GM21515 (cell line): ENCODE data around the gene TP53INP2.
"Not testable (repeated sequence)": the region's sequence is repeated elsewhere in the genome, so short reads cannot be mapped to it uniquely, and the experiment has no call there.

Experiments
- ATAC-seq: cut with Tn5 transposase; IDR thresholded peaks from one replicate; pipeline ENCODE4 v1.9.1; 2021; ENCODE audit not compliant: unreplicated experiment

TP53INP2 gene

DNA sequence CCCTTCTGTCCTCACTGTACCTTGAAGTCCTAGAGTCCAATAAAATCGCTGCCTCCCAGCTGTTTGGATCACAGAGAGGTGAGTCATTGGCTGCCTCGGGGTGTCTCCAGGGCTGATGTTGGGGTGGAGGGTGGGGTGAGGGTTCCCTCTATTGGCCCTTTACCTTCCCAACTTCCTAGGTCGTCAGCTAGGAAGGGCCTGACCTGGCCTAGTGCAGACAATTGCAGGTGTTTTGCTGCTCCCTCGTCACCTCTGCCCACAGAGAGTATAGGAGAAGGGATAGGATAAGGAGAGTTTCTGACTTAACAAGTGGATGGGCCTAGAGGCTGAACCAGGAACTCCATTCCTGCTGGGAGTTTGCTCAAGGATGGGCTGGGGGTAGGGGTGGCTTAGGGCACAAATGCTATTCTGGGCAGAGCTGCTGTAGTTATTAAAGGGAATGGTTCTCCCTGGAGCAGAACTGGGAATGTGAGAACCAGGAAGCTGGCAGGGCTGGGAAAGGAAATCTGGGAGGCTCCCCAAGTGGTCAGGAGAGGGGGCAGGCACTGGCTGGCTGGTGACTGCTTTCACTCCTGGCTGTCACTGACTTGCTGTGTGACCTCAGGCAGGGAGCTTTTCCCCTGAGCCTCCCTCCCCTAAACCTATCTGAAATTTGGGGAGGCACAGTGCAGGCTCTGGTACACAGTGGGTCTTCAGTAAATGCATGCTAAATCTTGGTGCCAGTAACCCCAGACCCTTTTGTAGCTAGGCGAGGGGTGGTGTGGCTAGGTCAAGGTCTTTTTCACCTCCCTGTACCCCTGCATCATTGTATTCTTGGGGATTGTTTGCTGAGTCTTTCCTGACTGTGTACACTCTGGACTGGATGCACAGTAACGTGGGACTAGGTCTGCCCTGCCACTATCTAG, 1.5 kb downstream of the TP53INP2 start:
- no peak for ATAC-seq

DNA sequence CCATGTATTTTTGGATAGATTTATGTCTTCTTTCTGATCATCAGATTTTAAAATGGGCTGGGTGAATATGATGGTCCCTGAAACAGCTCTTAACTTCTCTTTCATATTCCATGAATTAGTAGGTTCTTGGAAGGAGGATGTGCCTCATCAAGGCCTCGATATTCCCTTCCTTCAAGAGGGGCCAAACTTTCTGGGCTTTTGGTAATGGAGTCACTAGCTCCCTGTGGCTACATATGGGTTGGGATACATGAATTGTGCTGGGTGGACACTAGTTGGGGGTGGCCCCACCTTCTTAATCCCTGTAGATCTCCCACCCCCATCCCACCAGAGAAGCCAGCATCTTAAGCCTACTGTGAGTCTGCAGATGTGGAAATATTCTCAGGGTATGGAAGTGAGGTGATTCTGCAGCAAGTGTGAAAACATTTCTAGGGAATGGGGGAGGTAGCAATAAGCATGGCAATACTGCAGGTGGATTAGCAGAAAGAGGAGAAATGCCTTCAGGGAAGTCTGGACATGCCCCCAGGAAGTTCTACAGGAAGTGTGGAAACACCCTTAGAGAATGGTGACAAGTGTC, 2.2 kb downstream of the TP53INP2 start:
- ATAC-seq = no peak

DNA sequence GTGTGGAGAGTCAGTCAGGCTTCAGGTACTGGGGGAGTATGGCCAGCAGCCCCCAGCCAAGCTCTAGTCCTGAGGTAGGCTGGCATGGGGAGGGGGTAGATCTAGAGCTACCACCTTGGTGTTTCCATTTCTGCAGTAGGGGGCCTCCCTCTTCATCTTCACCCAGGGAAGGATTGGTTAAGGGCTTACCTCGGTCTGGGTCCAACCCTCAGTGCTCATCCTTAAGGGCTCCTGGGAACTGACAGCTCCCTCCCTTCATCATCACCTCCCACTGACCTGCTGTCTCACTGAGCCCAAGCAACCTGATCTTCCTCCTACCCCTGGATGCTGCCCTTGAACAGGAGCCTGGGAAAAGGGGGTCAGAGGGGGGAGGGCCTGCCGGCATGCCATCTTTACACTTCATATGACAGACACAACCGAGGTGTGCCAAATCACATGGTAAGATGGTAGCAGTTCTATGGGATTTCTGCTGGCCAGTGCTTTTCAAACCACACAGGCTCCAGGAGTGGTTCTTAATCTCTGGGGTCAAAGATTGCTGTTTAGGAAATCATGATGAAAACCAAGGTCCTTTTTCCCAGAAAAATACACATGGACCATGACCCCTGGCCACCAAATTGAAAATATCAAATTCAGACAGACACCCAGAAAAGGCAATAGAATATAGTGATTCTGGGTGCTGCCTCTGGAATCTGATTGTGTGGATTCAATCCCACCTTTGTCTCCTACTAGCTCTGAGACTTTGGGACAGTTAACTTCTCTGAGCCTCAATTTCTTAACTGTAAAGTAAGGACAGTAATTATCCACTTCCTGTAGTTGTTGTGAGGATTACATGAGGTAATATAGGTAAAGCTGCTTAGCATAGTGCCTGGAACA, 3.0 kb downstream of the TP53INP2 start:
- no peak for ATAC-seq

DNA sequence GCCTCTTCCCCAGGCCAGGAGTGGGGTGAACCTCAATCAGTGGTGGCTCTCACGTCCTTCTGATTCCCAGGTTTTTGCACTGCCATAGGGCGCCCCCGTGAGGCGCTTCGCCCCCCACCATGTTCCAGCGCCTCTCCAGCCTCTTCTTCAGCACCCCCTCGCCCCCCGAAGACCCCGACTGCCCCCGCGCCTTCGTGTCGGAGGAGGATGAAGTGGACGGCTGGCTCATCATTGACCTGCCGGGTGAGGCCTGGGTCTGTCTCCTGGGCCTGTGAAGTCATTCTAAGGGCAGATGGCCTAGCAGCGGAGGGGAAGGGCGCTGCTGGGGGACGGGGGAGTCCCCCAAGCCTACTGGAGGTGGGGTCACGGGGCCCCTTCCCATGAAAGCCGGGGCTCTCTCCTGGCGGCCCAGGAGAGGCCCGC, 4.5 kb downstream of the TP53INP2 start:
- peak; percentile 2 for ATAC-seq

DNA sequence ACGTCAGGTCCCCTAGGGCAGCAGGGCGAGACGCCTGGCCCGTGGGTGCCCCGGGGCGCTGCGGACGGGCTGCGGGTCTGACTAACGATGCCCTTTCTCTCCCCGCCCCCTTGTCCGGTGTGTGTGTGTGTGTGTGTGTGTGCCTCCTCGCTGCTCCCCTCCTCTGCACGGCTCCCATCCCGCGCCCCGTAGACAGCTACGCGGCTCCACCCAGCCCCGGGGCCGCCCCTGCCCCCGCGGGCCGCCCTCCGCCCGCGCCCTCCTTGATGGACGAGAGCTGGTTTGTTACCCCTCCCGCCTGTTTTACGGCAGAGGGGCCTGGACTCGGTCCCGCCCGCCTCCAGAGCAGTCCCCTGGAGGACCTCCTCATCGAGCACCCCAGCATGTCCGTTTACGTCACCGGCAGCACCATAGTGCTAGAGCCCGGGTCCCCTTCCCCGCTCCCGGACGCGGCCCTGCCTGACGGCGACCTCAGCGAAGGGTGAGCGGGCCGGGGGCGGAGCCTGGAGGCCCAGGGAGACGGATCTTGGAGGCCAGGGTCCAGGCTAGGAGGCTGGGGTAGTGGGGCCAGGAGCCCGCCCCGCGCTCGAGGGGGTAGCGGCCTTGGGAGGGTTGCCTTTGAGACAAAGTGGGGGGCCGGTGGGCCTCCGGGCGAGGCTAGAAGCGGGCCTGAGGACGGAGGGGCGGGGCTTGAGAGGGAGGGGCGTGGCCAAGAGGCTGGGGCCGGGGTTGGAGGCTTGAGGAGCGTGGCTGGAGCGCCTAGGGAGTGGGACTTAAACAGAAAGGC, 5.1 kb downstream of the TP53INP2 start:
- peak; percentile 41 for ATAC-seq

DNA sequence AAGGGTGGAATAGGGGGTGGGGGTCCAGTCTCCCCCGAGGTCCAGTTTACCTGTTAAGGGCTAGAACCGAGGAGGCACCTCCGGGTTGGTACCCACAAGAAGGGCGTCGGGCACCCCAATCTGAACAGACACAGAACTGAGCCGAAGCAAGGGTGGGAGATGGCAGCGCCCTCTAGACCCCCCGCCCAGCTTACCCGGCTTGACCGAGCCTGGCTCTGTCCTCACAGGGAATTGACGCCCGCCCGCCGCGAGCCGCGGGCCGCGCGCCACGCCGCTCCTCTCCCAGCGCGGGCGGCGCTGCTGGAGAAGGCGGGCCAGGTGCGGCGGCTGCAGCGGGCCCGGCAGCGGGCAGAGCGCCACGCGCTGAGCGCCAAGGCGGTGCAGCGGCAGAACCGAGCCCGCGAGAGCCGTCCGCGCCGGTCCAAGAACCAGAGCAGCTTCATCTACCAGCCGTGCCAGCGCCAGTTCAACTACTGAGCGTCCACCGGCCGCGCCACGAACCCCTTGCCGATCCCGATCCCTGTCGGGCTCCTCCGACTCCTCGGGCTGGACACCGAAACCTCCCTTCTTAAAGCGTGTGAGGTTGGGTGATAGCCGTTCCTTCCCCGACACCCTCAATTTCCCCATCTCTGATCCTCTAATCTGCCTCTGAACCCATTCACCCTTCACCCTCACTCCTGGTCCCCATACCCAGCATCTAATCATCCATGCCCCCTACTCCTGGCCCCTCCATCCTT, 5.9 kb downstream of the TP53INP2 start:
- ATAC-seq = peak; percentile 19

DNA sequence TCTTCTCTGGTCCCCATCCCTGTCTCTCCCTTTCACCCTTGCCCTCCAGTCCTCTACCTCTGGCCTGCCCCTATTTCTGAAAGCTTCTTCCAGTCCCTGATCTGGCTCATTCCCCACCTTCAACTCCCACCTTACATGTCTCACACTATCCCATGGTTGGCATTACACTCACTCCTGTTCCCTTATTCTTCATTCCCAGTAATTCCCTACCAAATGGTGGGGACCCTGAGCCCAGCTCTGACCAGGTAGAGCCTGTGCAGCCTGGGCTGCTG, 6.4 kb downstream of the TP53INP2 start:
- ATAC-seq = no peak

DNA sequence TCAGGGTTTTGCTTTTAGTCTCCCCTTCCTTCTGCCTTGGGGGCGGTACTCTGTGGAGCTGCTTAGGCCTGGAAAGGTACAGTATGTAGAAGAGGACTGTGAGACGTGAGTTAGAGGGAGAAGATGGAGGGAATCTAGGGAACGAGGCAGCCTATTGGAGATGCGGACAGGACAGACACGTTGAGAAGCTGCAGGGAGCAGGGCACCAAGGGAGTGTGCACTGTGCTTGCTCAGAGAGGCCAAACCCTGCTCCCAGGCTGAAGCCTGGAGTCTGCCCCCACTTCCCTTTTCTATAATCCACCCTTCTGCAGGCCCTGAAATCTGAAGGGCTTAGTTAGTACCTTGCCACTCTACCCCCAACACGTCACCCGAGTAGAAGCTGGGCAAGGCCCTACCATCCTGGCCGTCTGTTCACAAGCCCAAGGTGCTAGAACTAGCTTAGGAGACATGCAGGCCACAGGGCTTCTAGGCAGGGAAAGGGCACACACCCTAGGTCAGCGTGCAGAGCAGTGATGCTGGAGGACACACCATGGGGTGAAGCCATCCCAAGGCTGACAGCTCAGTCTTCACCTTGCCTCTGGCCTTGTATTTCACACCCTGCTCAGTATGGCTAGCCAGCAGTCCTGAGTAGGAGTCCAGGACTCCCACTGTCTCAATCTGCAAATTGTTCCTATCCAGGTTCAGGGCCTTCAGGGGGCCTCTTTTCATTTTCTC, 6.9 kb downstream of the TP53INP2 start:
- no peak for ATAC-seq

DNA sequence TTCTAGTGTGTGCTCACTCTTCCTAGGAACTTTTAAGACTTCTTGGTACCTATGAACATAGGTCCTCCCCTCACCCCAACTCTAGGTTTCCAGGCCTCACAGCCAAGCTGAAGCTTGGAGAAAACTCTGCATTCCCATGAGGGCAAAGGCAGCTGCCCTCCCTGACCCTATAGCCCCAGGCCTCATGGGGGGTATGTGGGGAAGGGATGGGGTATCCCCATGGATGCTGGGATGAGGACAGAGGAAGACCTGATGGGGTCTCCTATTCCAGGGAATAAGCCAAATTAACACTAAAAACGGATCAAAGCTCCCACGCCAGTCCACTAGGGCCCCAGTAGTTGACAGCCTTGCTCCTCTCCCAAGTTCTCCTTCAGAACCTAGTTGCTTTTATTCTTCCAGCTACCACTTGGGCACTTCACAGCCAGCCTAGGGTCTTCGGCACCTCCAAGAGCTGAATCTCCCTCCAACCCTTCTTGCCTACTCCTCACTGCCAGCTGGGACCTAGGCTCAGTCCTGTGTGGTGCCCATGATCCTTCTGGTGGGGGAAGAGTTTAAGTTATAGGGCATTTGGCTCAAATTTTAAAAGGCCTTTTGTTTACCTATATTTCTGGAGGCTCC, 7.8 kb downstream of the TP53INP2 start:
- ATAC-seq = no peak

DNA sequence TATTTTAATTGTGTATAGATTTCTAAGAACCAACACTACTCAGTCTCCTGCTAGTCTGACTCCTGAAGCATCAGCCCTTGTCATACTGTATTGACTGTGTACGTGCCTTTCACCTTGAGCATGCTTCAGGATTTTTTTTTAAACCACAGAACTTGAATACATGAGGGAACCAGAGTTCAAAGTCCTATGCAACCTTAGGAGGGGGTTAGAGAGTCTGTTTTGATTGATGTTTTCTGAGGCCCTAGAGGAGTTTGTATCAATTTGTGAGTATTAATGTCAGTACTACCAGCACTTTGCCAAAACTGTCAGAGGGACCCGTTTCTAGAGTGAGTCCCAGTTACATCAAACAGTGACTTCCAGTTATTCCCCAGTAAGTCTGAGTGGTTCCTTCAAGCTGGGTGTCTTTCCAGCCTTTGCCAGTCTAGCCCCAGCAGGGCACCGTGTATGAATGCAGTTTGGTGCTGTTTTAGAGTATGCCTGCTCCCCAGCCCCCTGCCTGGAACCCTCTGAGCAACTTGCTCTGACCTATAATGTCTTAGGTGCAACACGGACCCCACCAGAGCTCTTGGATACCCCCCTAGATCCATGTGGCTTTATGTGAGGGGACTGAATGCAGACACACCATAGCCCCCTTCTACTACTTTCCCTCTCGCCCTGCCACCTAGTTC, 8.5 kb downstream of the TP53INP2 start:
- ATAC-seq = no peak

DNA sequence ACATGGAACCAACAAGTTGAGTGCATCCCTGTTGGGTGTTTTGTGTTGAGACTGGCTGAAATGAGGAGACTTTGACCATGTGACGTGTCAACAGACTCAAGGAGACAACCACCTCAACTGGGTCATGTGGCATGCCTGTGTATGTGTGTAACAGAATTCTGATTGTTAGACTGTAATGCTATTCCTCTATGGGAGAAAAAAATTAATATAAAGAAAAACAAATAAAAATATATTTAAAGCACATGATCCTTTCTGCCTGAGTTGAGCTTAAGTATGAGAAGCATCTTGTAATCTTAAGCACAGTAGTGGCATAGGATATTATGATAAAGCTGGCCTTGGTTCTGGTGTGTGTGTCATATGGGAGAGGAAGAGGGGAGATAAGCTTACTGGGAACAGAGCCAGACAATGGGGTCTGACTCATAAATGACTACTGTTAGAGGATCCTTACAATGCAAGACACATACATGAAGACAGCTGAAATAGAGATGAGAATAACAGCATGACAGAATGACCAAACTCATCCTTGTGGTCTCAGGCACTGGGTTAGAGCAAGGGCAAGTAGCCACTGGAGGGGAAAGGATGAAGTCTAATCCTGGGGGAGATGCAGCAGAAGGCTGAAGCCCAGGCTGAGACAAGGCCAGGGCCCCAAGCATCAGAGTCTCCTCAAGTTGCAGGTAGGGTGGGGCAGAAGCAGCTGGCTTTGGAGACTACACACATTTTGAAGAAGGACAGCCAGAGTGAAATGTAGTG, 9.2 kb downstream of the TP53INP2 start:
- ATAC-seq = no peak

DNA sequence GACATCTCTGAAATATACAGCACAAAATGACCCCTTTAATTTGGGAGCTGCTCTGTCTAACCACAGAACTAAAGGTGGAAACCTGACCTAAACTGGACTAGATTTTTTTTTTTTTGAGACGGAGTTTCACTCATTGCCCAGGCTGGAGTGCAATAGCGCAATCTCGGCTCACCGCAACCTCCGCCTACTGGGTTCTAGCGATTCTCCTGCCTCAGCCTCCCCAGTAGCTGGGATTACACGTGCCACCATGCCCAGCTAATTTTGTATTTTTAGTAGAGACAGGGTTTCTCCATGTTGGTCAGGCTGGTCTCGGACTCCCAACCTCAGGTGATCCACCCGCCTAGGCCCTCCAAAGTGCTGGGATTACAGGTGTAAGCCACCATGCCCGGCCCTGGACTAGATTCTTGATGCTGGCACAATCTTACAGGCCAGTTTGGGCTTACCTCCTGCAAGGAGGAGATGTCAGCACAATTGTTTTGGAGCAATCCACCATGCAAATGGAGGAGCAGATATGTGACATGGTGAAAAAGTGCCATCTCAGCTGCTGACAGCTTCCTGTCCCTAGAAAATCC, 9.9 kb downstream of the TP53INP2 start:
- ATAC-seq = not testable (repeated sequence)

DNA sequence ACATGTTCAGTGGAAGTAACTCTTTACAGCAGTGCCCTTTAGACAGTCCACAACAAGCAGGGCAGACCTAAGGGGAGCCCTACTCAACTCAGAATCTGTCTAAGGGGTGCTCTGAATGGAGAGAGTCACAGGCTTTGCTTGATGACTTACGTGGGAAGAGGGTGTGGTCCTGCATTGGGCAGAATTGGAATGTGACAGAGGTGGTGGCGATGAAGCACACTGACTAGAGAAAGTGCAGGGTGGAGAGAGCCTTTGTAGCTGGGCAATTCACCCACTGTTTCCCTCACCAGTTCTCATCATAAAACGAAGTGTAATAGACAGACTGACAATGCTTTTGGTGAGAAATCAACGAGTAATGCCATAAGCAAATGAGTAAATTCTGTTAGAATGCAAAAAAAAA, 11.2 kb downstream of the TP53INP2 start:
- no peak for ATAC-seq

DNA sequence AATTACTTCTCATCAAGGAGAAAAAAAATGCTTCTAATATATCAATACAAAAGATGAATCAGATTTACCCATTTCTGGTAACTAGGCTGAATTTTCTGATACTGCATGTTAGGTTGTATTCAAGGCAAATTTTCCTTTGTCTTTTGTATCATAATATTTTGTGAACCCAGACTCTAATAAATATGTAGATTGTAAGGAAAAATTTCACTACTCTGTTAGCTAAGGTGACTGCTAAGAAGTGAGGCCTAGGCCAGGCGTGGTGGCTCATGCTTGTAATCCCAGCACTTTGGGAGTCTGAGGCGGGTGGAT, 12.7 kb downstream of the TP53INP2 start:
- ATAC-seq = no peak

DNA sequence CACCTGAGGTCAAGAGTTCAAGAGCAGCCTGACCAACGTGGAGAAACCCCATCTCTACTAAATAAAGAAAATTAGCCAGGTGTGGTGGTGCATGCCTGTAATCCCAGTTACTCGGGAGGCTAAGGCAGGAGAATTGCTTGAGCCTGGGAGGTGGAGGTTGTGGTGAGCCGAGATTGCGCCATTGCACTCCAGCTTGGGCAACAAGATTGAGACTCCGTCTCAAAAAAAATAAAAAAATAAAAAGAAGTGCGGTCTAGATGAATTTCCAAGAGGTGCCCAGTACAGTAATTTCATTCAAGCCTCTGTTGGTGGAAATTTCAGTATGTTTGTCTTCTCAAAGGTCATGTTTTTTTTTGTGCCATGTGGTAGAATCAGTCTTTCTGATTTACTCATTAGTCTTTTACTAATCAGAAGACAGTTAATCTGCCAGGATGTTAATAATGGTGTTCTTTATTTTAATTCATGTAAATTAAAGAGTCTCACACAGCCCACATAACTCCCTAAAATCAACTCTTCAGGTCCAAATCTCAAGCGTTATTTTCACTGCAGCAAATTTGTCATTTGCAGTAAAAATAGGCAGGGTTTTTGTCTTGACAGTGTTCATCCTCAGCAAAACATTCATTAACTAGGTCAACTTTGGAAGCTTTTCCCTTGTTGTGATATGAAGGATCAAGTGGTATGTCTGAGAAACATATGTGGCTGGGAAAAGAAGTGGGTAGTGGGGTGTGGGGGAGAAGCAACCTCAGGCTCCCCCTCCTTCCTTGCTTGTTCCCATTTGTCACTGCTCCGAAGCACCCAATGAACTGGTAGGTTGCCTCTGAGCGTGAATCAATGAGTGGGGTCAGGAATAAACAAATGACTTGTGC, 13.3 kb downstream of the TP53INP2 start:
- no peak for ATAC-seq

DNA sequence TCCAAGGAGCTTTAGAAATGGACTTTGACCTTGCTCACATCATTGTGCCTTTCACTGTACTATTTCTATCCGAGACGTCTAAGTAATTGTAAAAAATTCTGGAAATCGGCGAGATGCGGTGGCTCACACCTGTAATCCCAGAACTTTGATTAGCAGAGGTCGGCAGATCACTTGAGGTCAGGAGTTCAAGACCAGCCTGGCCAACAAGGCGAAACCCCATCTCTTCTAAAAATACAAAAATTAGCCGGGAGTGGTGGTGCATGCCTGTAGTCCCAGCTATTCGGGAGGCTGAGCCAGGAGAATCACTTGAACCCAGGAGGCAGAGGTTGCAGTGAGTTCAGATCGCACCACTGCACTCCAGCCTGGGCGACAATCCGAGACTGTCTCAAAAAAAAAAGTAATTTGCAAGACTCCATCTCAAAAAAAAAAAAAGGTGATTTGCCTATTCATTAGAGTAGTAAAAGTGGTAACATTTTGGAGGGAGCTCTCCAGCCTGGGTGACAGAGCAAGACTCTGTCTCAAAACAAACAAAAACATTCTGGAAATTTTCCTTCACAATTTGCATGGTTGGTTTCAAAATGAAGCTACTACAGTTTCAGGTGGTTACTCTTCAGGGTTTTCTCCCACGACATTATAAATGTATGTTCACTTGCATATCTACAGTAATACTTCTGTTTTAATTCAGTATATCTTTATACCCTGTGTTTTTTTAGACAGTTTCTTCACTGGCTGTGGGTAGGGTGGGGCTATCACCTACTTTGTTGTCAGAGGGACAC, 15.3 kb downstream of the TP53INP2 start:
- peak; percentile 66 for ATAC-seq
